GM18870 (cell line): ENCODE results near the gene SRP54.
"Not testable (repeated sequence)": the region's sequence is repeated elsewhere in the genome, so short reads cannot be mapped to it uniquely, and the experiment has no call there.

ENCODE experiments used
- ATAC-seq: cut with Tn5 transposase; IDR thresholded peaks from one replicate; pipeline ENCODE4 v1.9.1; 2021; ENCODE audit warnings: moderate library complexity; ENCODE audit not compliant: unreplicated experiment

SRP54 gene

GRCh38 chr14:34983148-34983760 is 462 bp downstream of the SRP54 start:
- ATAC-seq = peak; percentile 2

GRCh38 chr14:34983786-34984185 is 994 bp downstream of the SRP54 start:
- no peak for ATAC-seq

GRCh38 chr14:34985740-34986139 is 2.9 kb downstream of the SRP54 start:
- no peak for ATAC-seq

- no peak for ATAC-seq
Measured at GRCh38 chr14:34987180-34987579, 4.4 kb downstream of the SRP54 start.

- ATAC-seq = no peak
Measured at GRCh38 chr14:34989762-34990161, 7.0 kb downstream of the SRP54 start.

- no peak for ATAC-seq
Measured at GRCh38 chr14:34993426-34993825, 10.6 kb downstream of the SRP54 start.

- no peak for ATAC-seq
Measured at GRCh38 chr14:34994668-34995067, 11.9 kb downstream of the SRP54 start.

GRCh38 chr14:34997762-34998161 is 15.0 kb downstream of the SRP54 start:
- no peak for ATAC-seq

- no peak for ATAC-seq
Measured at GRCh38 chr14:34999500-34999899, 16.7 kb downstream of the SRP54 start.

- ATAC-seq = no peak
Measured at GRCh38 chr14:35001621-35002020, 18.8 kb downstream of the SRP54 start.

- no peak for ATAC-seq
Measured at GRCh38 chr14:35004839-35005238, 22.0 kb downstream of the SRP54 start.

- ATAC-seq = no peak
Measured at GRCh38 chr14:35016568-35016967, 33.8 kb downstream of the SRP54 start.

- no peak for ATAC-seq
Measured at GRCh38 chr14:35020713-35021112, 37.9 kb downstream of the SRP54 start.

GRCh38 chr14:35028435-35028834 is 45.6 kb downstream of the SRP54 start:
- ATAC-seq = no peak

- ATAC-seq = no peak
Measured at GRCh38 chr14:35032562-35032961, 49.8 kb downstream of the SRP54 start.

- no peak for ATAC-seq
Measured at GRCh38 chr14:35034440-35034833, 51.6 kb downstream of the SRP54 start.

- ATAC-seq = not testable (repeated sequence)
Measured at GRCh38 chr14:35034944-35035554, 52.3 kb downstream of the SRP54 start.

GRCh38 chr14:35038312-35038711 is 55.5 kb downstream of the SRP54 start:
- not testable (repeated sequence) for ATAC-seq

GRCh38 chr14:35042632-35043031 is 59.8 kb downstream of the SRP54 start:
- ATAC-seq = no peak

GRCh38 chr14:35043046-35043445 is 60.3 kb downstream of the SRP54 start:
- no peak for ATAC-seq

GRCh38 chr14:35044939-35045797 is 62.4 kb downstream of the SRP54 start:
- ATAC-seq = no peak

GRCh38 chr14:35045798-35046047 is 62.9 kb downstream of the SRP54 start:
- ATAC-seq = no peak
